Kidney (tissue), 14 donors: ENCODE results near the gene SEC14L2. TPM values are rescaled to one million over a fixed set of nuclear protein-coding genes. Genes with fewer than 3 reads are reported as not detected.
A peak's percentile ranks its signal among the peaks of the same experiment; 100 is the strongest.

Source experiments
- DNase-seq, 5 donors: peaks; one replicate each; pipeline ENCODE4 v3.0.0-alpha.2; 2013 to 2020
- FAIRE-seq: peaks from 2 replicates; lab custom pipeline; 2012; peaks lifted over from hg19 to GRCh38; lab: Jason Lieb, UNC
- H3K27ac ChIP-seq, 2 donors: one replicate each; pipeline ENCODE4 v1.7.0; 2013; ENCODE audit warnings: low read depth in 2 of 2, low read length in 2 of 2, inconsistent platforms in 1 of 2
- H3K27me3 ChIP-seq: one replicate; pipeline ENCODE4 v1.7.1; 2013; ENCODE audit warnings: low read length, inconsistent platforms; ENCODE audit not compliant: control insufficient read depth, insufficient read depth
- H3K36me3 ChIP-seq, 3 donors: one replicate each; pipeline versions ENCODE4 v1.7.0 to v1.7.1; 2013; ENCODE audit warnings: low read length in 3 of 3, control low read depth in 1 of 3, inconsistent platforms in 1 of 3; ENCODE audit not compliant: insufficient read depth in 3 of 3, control insufficient read depth in 2 of 3
- H3K4me1 ChIP-seq, 3 donors: one replicate each; pipeline versions ENCODE4 v1.7.0 to v1.7.1; 2013; ENCODE audit warnings: low read length in 3 of 3, inconsistent platforms in 1 of 3, low read depth in 1 of 3; ENCODE audit not compliant: control insufficient read depth in 2 of 3, insufficient read depth in 2 of 3
- H3K4me3 ChIP-seq, 3 donors: one replicate each; pipeline versions ENCODE4 v1.7.0 to v1.8.1; 2013; ENCODE audit warnings: low read length in 3 of 3, control low read depth in 1 of 3, inconsistent platforms in 1 of 3
- H3K9ac ChIP-seq, 3 donors: one replicate each; pipeline versions ENCODE4 v1.7.0 to v1.7.1; 2013; ENCODE audit warnings: low read length in 3 of 3, control low read depth in 1 of 3, inconsistent platforms in 1 of 3
- H3K9me3 ChIP-seq, 3 donors: one replicate each; pipeline versions ENCODE4 v1.7.0 to v1.7.1; 2013; ENCODE audit warnings: low read length in 3 of 3, control low read depth in 1 of 3, inconsistent platforms in 1 of 3; ENCODE audit not compliant: control insufficient read depth in 2 of 3, insufficient read depth in 1 of 3
- CTCF ChIP-seq: IDR thresholded peaks from 3 replicates; pipeline ENCODE4 v1.5.1; 2012; ENCODE audit warnings: mild to moderate bottlenecking, moderate library complexity, borderline replicate concordance; ENCODE audit not compliant: insufficient read depth; ENCODE audit errors: extremely low read depth
- intact Hi-C: fragments of 100-400 bp; cut with DNase I; formaldehyde crosslinking; loops from one replicate; pipeline ENCODE4 v1.11.1; 2022
- polyA plus RNA-seq: library from polyadenylated mRNA; stranded (reverse); fragments of 350-450 nt; fragmentation: Illumina TruSeq; extraction: RNeasy Lipid Tissue Mini Kit (QIAGEN cat#74804); gene quantifications from one replicate; pipeline ENCODE4 v1.2.3, GENCODE V29; 2014; ENCODE audit warnings: low read depth, low replicate concordance; ENCODE audit not compliant: insufficient read depth
- total RNA-seq: library from RNA; stranded (reverse); fragmentation: NEBNext Ultra II Directional; extraction: Animal tissue kit (Norgen Biotek cat#: 25700); gene quantifications from one replicate; pipeline ENCODE4 v1.2.1, GENCODE V29; 2021
- donor health status: control.
- donor health status: control.
- donor health status: control.
- donor health status: control.
- donor health status: control.
- donor health status: DM: yes; HTN: yes; CAD: no.
- donor health status: Normal renal cell carcinoma (clear cell type).

Gene SEC14L2
- total and polyA plus RNA-seq, 2 donors from 2014 or later = 13.5 to 17.3 TPM

- Histone ChIP-seq H3K27ac (no peak overlapping the region), H3K9ac (no peak overlapping the region), H3K4me3 (no peak overlapping the region), H3K27me3 (no peaks in the 10 kb centered on the region), H3K36me3 (no peaks in the 10 kb centered on the region), H3K4me1 (peaks cover 0 to 2% (median 0%) of the 10 kb centered on the region in 3 donors), H3K9me3 (no peaks in the 10 kb centered on the region)
- intact Hi-C loops = no loop called here
- no peak for FAIRE-seq
- TF ChIP-seq CTCF = no peak
- DNase-seq = no peak
Measured at GRCh38 chr22:30371981-30372380, 24.8 kb upstream of the SEC14L2 start.

GRCh38 chr22:30372915-30373314 is 23.9 kb upstream of the SEC14L2 start:
- no peak overlapping the region for H3K27ac ChIP-seq
- H3K4me1 ChIP-seq = peaks cover 0 to 2% (median 0%) of the 10 kb centered on the region in 3 donors
- H3K9me3 ChIP-seq = no peaks in the 10 kb centered on the region
- FAIRE-seq = no peak
- no peak for DNase-seq
- no peak overlapping the region for H3K4me3 ChIP-seq
- no peaks in the 10 kb centered on the region for H3K27me3 ChIP-seq
- H3K9ac ChIP-seq = no peak overlapping the region
- no peaks in the 10 kb centered on the region for H3K36me3 ChIP-seq
- intact Hi-C loops = no loop called here
- TF ChIP-seq CTCF = no peak

GRCh38 chr22:30373331-30374325 is 23.2 kb upstream of the SEC14L2 start:
- no peak for FAIRE-seq

More at GRCh38 chr22:30373331-30374325, 23.2 kb upstream of the SEC14L2 start:
- DNase-seq = peak in 3 of 5 donors; percentile 21 to 43 (median 23)
- Histone ChIP-seq H3K36me3 (no peaks in the 10 kb centered on the region), H3K4me1 (peaks cover 0 to 2% (median 0%) of the 10 kb centered on the region in 3 donors), H3K27me3 (no peaks in the 10 kb centered on the region), H3K4me3 (no peak overlapping the region), H3K9ac (no peak overlapping the region), H3K9me3 (no peaks in the 10 kb centered on the region), H3K27ac (no peak overlapping the region)
- TF ChIP-seq CTCF = no peak
- intact Hi-C loops = no loop called here
